ENCODE measurements around the gene SH2D3A.

DNA sequence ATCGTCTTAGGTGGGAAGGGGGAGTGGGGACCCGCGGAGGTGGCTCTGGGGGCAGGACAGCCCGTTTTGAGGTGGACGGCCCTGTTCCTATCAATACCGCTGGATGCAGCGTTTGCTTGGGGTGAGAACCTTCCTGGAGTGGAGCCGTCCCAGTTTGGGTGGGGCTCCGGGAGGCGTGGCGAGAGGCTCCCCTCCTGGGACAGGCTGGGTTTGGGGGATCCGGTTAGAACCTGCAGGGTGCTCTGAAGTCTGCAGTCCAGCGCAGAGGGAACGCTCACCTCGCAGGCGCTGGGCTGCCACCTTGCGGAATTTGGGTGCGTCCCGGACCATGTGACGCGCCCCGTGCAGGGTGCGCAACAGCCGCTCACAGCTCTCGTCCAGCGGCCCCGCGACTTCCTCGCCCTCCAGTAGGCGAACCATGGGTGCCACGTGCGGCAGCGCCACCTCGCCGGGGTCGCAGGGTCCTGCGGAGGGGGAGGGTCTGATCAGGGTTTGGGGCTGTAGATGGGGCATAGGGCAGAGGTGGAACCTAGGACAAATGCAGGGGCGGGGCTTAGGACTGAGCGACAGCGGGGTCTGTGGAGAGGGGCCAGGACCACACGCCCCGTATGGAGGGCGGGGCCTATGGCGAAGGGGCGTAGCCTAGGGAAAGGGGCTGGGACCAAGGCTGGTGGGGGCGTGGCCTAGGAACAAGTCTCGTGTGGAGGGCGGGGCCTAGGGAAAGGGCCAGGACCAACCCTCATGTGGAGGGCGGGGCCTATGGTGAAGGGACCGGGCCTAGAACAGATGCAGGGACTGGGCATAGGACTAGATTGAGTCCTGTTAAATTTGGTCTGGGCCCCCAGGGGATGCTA is 13.8 kb downstream of the SH2D3A start:
- TF ChIP-seq, protein P1, sequence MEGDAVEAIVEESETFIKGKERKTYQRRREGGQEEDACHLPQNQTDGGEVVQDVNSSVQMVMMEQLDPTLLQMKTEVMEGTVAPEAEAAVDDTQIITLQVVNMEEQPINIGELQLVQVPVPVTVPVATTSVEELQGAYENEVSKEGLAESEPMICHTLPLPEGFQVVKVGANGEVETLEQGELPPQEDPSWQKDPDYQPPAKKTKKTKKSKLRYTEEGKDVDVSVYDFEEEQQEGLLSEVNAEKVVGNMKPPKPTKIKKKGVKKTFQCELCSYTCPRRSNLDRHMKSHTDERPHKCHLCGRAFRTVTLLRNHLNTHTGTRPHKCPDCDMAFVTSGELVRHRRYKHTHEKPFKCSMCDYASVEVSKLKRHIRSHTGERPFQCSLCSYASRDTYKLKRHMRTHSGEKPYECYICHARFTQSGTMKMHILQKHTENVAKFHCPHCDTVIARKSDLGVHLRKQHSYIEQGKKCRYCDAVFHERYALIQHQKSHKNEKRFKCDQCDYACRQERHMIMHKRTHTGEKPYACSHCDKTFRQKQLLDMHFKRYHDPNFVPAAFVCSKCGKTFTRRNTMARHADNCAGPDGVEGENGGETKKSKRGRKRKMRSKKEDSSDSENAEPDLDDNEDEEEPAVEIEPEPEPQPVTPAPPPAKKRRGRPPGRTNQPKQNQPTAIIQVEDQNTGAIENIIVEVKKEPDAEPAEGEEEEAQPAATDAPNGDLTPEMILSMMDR (IDR thresholded peaks at IDR 0.05): no peak
- TF ChIP-seq NR2C2 (CRISPR knock-in tag; IDR thresholded peaks at IDR 0.05): no peak
- no peak for TF ChIP-seq CREB1 (CRISPR knock-in tag; IDR thresholded peaks at IDR 0.05)
- TF ChIP-seq TEAD1 (CRISPR knock-in tag; IDR thresholded peaks at IDR 0.05): peak; percentile 88
